Pancreas (tissue), 10 donors: ENCODE results near the gene RNASE1. TPM values are rescaled to one million over a fixed set of nuclear protein-coding genes. Genes with fewer than 3 reads are reported as not detected.

Experiments used
- ATAC-seq, 4 donors: fragments of 200-7000 bp; cut with Tn5 transposase; one replicate each; pipeline versions ENCODE4 v1.8.0 to v1.9.1; 2020; ENCODE audit warnings: mild to moderate bottlenecking in 4 of 4, moderate library complexity in 4 of 4
- DNase-seq, 6 donors: peaks; one replicate each; pipeline ENCODE4 v3.0.0-alpha.2; 2020
- FAIRE-seq: peaks from 2 replicates; lab custom pipeline; 2012; peaks lifted over from hg19 to GRCh38; lab: Jason Lieb, UNC
- H3K27ac ChIP-seq, 4 donors: fragments of 200-600 bp; sonication (generic); 1 replicate in 3 of 4; 2 replicates in 1 of 4; pipeline versions ENCODE4 v1.5.0 to v1.8.0; 2020
- H3K27me3 ChIP-seq, 4 donors: fragments of 200-600 bp; one replicate each; pipeline ENCODE4 v1.8.0; 2021
- H3K36me3 ChIP-seq, 3 donors: fragments of 200-600 bp; sonication (generic) in 1 of 3; one replicate each; pipeline versions ENCODE4 v1.5.0 to v1.8.0; 2020 to 2021
- H3K4me1 ChIP-seq, 3 donors: fragments of 200-600 bp; one replicate each; pipeline ENCODE4 v1.8.0; 2021
- H3K4me3 ChIP-seq, 4 donors: fragments of 200-600 bp; sonication (generic) in 2 of 4; one replicate each; pipeline versions ENCODE4 v1.5.0 to v1.8.0; 2020 to 2021
- H3K9me3 ChIP-seq, 4 donors: fragments of 200-600 bp; one replicate each; pipeline ENCODE4 v1.8.0; 2021
- WGBS, 2 donors: extraction: QIAGEN DNeasy Blood & Tissue Kit; methylation state at CpG; one replicate each; pipeline ENCODE4 v1.1.7; 2013; 5-methylcytosine and 5-hydroxymethylcytosine counted together
- intact Hi-C, 3 donors: fragments of 100-400 bp; cut with DNase I; formaldehyde crosslinking; loops; one replicate each; pipeline versions ENCODE4 v1.11.1 to v1.14.2; 2022
- polyA plus RNA-seq, 2 donors: library from polyadenylated mRNA; stranded (reverse); fragments of 200-250 nt; gene quantifications; one replicate each; pipeline ENCODE4 v1.2.3, GENCODE V29; 2013
- total RNA-seq, 6 donors: library from RNA; stranded (reverse); fragmentation: NEBNext Ultra II Directional in 4 of 6; extraction: Animal tissue kit (Norgen Biotek cat#: 25700) in 4 of 6; gene quantifications; one replicate each; pipeline versions ENCODE4 v1.2.1 to v1.2.4, GENCODE V29; 2021 to 2023
- TF ChIP-seq, protein P1 (sequence below), 4 donors: fragments of 200-600 bp; sonication (generic) in 3 of 4; IDR thresholded peaks; one replicate each; pipeline versions ENCODE4 v1.5.0 to v1.8.0; 2021; ENCODE audit warnings: antibody characterized with exemption in 4 of 4
- donor health status: healthy with polysubstance abuse.
- donor health status: DM: no; HTN: no; CAD: no; lungs with moderate emphysema.
- donor health status: DM: no; HTN: no; CAD: no.
- donor health status: control.
- donor health status: control.
- donor health status: Bipolar disorder and iron deficiency.
- donor health status: DM: yes; HTN: yes; CAD: no.
- donor health status: DM: no; HTN: no; CAD: no.
- donor health status: DM: no; HTN: no; CAD: no.
- donor health status: DM: yes; HTN: yes; CAD: no.

The RNASE1 gene
- total and polyA plus RNA-seq, 8 donors, result 144 to 696 (median 351) TPM

DNA sequence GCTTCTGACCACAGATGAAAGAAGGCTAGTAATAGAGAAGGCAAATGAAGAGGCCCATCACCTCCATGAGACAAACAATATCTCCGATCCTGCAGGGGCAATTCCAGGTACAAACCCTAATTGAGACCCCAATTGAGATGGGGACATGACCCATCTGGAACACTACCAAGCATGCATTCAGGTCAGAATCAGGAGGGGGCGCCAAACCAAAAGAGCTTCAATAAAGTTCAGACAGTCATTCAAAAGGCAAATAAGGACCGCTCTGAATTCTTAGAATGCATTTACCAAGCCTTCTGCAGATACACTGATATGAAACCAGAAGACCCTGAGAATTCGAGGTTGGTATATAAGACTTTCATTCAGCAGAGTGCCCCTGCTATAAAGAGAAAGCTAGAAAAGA is 44.7 kb downstream of the RNASE1 start:
- ATAC-seq (peak in 3 of 4 donors; percentile 56 to 84 (median 59)), FAIRE-seq (no peak), DNase-seq (peak in 4 of 6 donors; percentile 11 to 57 (median 42))
- Histone ChIP-seq H3K9me3 (no peaks in the 10 kb centered on the region), H3K36me3 (no peaks in the 10 kb centered on the region), H3K27me3 (no peaks in the 10 kb centered on the region), H3K4me3 (no peak overlapping the region), H3K27ac (no peak overlapping the region), H3K4me1 (peaks cover 0 to 3% (median 0%) of the 10 kb centered on the region in 3 donors)
- TF ChIP-seq, protein P1, sequence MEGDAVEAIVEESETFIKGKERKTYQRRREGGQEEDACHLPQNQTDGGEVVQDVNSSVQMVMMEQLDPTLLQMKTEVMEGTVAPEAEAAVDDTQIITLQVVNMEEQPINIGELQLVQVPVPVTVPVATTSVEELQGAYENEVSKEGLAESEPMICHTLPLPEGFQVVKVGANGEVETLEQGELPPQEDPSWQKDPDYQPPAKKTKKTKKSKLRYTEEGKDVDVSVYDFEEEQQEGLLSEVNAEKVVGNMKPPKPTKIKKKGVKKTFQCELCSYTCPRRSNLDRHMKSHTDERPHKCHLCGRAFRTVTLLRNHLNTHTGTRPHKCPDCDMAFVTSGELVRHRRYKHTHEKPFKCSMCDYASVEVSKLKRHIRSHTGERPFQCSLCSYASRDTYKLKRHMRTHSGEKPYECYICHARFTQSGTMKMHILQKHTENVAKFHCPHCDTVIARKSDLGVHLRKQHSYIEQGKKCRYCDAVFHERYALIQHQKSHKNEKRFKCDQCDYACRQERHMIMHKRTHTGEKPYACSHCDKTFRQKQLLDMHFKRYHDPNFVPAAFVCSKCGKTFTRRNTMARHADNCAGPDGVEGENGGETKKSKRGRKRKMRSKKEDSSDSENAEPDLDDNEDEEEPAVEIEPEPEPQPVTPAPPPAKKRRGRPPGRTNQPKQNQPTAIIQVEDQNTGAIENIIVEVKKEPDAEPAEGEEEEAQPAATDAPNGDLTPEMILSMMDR (IDR thresholded peaks at IDR 0.05), result peak in 3 of 4 donors; percentile 10 to 27 (median 13)
- intact Hi-C loops, result loop anchor here in 1 of 3 donors (10.0 kb wide), 1 partner anchor 97 kb away; no protein-coding TSS in a partner anchor
- 44 to 45% methylated on average over 4 of the region's 4 CpGs for WGBS, 2 donors

DNA sequence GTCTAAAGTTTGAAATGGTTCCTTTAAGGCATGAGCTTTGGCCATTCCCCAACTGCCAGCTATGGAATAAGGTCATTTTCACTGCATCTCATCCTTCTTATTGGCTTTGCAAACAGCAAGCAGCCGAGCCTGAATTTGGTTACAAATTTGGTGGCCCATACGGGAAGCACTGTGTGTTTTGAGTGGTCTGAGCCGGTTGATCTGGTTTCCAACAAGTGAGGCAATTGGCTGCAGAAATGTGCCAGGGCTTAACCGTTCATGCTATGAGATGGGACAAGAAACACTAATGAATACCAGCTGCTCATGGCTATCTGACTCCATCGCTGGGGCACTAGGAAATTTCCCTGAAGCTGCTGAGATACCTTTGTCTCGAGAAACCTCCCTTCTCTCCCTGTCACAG is 47.6 kb downstream of the RNASE1 start:
- Histone ChIP-seq H3K27ac (no peak overlapping the region), H3K27me3 (no peaks in the 10 kb centered on the region), H3K4me3 (no peak overlapping the region), H3K36me3 (no peaks in the 10 kb centered on the region), H3K4me1 (peaks cover 0 to 3% (median 0%) of the 10 kb centered on the region in 3 donors), H3K9me3 (no peaks in the 10 kb centered on the region)
- TF ChIP-seq, protein P1 (IDR thresholded peaks at IDR 0.05), result no peak
- intact Hi-C loops, result loop anchor here in 1 of 3 donors (10.0 kb wide), 1 partner anchor 100 kb away; no protein-coding TSS in a partner anchor
- ATAC-seq (no peak), DNase-seq (no peak), FAIRE-seq (no peak)
- WGBS, 2 donors, result 70% methylated on average over 6 of the region's 6 CpGs

DNA sequence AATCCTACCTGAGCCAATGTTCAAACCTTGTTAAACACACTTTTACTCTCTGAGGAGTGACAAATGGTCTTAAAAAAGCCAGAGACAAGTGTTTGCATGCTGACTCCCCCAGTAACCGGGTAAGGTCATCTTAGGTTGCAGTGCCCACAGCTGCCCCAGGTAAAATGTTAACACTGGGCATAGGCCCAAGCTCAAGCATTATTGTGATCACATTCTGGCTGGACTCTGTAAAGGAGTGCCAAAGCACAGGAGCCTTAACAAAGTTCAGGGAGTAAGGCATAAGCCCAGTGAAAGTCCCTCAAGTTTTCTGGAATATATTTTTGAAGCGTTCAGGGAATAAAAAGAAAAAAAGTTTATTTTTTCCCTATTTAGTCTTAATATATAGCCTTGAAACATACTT is 48.3 kb downstream of the RNASE1 start:
- DNase-seq (peak in 2 of 6 donors; percentile 8 to 22), ATAC-seq (peak; percentile 46 to 83 (median 68)), FAIRE-seq (no peak)
- H3K4me1 ChIP-seq, result peaks cover 0 to 3% (median 0%) of the 10 kb centered on the region in 3 donors
- H3K9me3 ChIP-seq, result no peaks in the 10 kb centered on the region
- H3K36me3 ChIP-seq, result no peaks in the 10 kb centered on the region
- H3K27ac ChIP-seq, result no peak overlapping the region
- H3K4me3 ChIP-seq, result no peak overlapping the region
- intact Hi-C loops, result loop anchor here in 1 of 3 donors (10.0 kb wide), 1 partner anchor 100 kb away; no protein-coding TSS in a partner anchor
- 19 to 37% methylated on average over 2 of the region's 2 CpGs for WGBS, 2 donors
- TF ChIP-seq, protein P1 (IDR thresholded peaks at IDR 0.05), result no peak
- no peaks in the 10 kb centered on the region for H3K27me3 ChIP-seq

DNA sequence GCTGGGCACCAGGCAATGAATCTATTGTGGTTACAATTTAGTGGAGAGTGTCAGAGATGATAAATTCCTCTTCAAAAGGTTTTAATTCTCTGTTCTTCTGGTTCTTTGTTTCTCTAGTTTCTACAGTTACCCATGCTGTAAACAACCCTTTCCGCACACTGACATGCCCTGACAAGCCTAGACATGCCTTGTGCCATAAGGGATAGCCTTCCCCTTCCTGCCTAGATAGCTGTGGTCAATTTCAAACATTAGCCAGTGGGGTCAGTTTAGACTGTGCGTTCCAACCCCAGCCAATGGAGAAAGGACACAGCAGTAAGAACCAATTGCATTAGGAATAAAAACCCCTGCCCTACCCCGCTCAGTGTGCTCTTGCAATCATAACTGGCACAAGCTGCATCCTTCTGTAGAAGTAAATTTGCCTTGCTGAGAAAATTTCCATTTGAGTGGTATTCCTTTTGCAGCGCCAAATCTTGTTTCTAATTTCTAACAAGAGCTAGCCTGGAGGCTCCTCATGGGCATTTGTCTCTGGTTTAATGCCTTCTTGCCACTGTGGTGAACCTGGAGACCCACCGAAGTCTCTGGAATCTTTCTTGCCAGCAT is 50.6 kb downstream of the RNASE1 start:
- H3K27ac ChIP-seq, result no peak overlapping the region
- no peak for ATAC-seq
- peaks cover 0 to 3% (median 0%) of the 10 kb centered on the region in 3 donors for H3K4me1 ChIP-seq
- WGBS, 2 donors, result 80 to 90% methylated on average over 5 of the region's 5 CpGs
- no peak for FAIRE-seq
- no peaks in the 10 kb centered on the region for H3K27me3 ChIP-seq
- no peak for DNase-seq
- no peaks in the 10 kb centered on the region for H3K9me3 ChIP-seq
- no peak overlapping the region for H3K4me3 ChIP-seq
- TF ChIP-seq, protein P1 (IDR thresholded peaks at IDR 0.05), result no peak
- H3K36me3 ChIP-seq, result no peaks in the 10 kb centered on the region
- intact Hi-C loops, result loop anchor here in 1 of 3 donors (10.0 kb wide), 1 partner anchor 103 kb away; no protein-coding TSS in a partner anchor

Other genes with a start within 250 kb of the RNASE1 start
- gene RNASE9, start 241.8 kb downstream of the RNASE1 start, total RNA-seq, result not detected
- gene RNASE9, start 241.8 kb downstream of the RNASE1 start, polyA plus RNA-seq, result not detected
- gene RNASE11, start 214.8 kb downstream of the RNASE1 start, total RNA-seq, result not detected
- gene RNASE11, start 214.8 kb downstream of the RNASE1 start, polyA plus RNA-seq, result not detected
- not detected for gene RNASE12, start 211.5 kb downstream of the RNASE1 start, total RNA-seq
- gene RNASE12, start 211.5 kb downstream of the RNASE1 start, polyA plus RNA-seq, result not detected
- gene OR6S1, start 161.2 kb downstream of the RNASE1 start, total RNA-seq, result not detected
- not detected for gene OR6S1, start 161.2 kb downstream of the RNASE1 start, polyA plus RNA-seq
- 10 to 100 TPM; 13.6 to 26.7 (median 15.4) TPM for gene RNASE4, start 118.3 kb downstream of the RNASE1 start, total RNA-seq
- 10 to 100 TPM in 1 of 2 donors, 1 to 10 TPM in 1; 9.6 to 24.7 TPM for gene RNASE4, start 118.3 kb downstream of the RNASE1 start, polyA plus RNA-seq
- 10 to 100 TPM in 5 of 6 donors, 1 to 10 TPM in 1; 9.8 to 16.0 (median 13.3) TPM for gene ANG, start 114.1 kb downstream of the RNASE1 start, total RNA-seq
- 10 to 100 TPM; 11.8 to 14.7 TPM for gene ANG, start 114.1 kb downstream of the RNASE1 start, polyA plus RNA-seq
- gene EDDM3A, start 57.0 kb downstream of the RNASE1 start, total RNA-seq, result not detected
- gene EDDM3A, start 57.0 kb downstream of the RNASE1 start, polyA plus RNA-seq, result not detected
- not detected for gene EDDM3B, start 34.4 kb downstream of the RNASE1 start, total RNA-seq
- gene EDDM3B, start 34.4 kb downstream of the RNASE1 start, polyA plus RNA-seq, result not detected
- gene RNASE6, start 21.6 kb downstream of the RNASE1 start, total RNA-seq, result 1 to 10 TPM in 3 of 6 donors, under 1 TPM in 3; 0.31 to 9.9 (median 1.5) TPM
- gene RNASE6, start 21.6 kb downstream of the RNASE1 start, polyA plus RNA-seq, result 1 to 10 TPM in 1 of 2 donors, under 1 TPM in 1; 0.99 to 1.1 TPM
- not detected for gene RNASE3, start 88.5 kb upstream of the RNASE1 start, total RNA-seq
- gene RNASE3, start 88.5 kb upstream of the RNASE1 start, polyA plus RNA-seq, result not detected
- gene RNASE2, start 152.6 kb upstream of the RNASE1 start, total RNA-seq, result 1 to 10 TPM in 2 of 6 donors, under 1 TPM in 3, not detected in 1; 0.28 to 1.3 (median 0.72) TPM
- under 1 TPM; 0.27 to 0.45 TPM for gene RNASE2, start 152.6 kb upstream of the RNASE1 start, polyA plus RNA-seq
- 10 to 100 TPM; 19.0 to 34.1 (median 25.6) TPM for gene METTL17, start 187.1 kb upstream of the RNASE1 start, total RNA-seq
- 100 to 1,000 TPM in 1 of 2 donors, 10 to 100 TPM in 1; 61.2 to 103 TPM for gene METTL17, start 187.1 kb upstream of the RNASE1 start, polyA plus RNA-seq
- gene SLC39A2, start 196.4 kb upstream of the RNASE1 start, total RNA-seq, result not detected
- gene SLC39A2, start 196.4 kb upstream of the RNASE1 start, polyA plus RNA-seq, result under 1 TPM in 1 of 2 donors, not detected in 1; 0.09 TPM
- 10 to 100 TPM; 37.5 to 75.4 (median 47.4) TPM for gene NDRG2, start 222.2 kb upstream of the RNASE1 start, total RNA-seq
- 100 to 1,000 TPM; 104 to 159 TPM for gene NDRG2, start 222.2 kb upstream of the RNASE1 start, polyA plus RNA-seq
- under 1 TPM in 1 of 6 donors, not detected in 5; 0.23 TPM for gene TPPP2, start 227.4 kb upstream of the RNASE1 start, total RNA-seq
- under 1 TPM; 0.46 to 0.59 TPM for gene TPPP2, start 227.4 kb upstream of the RNASE1 start, polyA plus RNA-seq
- gene RNASE13, start 232.0 kb upstream of the RNASE1 start, total RNA-seq, result under 1 TPM in 2 of 6 donors, not detected in 4; 0.08 to 0.12 TPM
- gene RNASE13, start 232.0 kb upstream of the RNASE1 start, polyA plus RNA-seq, result under 1 TPM; 0.15 to 0.23 TPM
- under 1 TPM in 4 of 6 donors, not detected in 2; 0.23 to 0.78 (median 0.28) TPM for gene RNASE7, start 239.5 kb upstream of the RNASE1 start, total RNA-seq
- under 1 TPM in 1 of 2 donors, not detected in 1; 0.11 TPM for gene RNASE7, start 239.5 kb upstream of the RNASE1 start, polyA plus RNA-seq